DMS114 treated with DMSO at 0.1 percent for 48 hours (cell line): ENCODE data around the gene GREM1.

Experiments
- DNase-seq: peaks from one replicate; lab custom pipeline; 2025; ENCODE audit not compliant: unreplicated experiment; lab: John Stamatoyannopoulos, UW

The GREM1 gene

DNA sequence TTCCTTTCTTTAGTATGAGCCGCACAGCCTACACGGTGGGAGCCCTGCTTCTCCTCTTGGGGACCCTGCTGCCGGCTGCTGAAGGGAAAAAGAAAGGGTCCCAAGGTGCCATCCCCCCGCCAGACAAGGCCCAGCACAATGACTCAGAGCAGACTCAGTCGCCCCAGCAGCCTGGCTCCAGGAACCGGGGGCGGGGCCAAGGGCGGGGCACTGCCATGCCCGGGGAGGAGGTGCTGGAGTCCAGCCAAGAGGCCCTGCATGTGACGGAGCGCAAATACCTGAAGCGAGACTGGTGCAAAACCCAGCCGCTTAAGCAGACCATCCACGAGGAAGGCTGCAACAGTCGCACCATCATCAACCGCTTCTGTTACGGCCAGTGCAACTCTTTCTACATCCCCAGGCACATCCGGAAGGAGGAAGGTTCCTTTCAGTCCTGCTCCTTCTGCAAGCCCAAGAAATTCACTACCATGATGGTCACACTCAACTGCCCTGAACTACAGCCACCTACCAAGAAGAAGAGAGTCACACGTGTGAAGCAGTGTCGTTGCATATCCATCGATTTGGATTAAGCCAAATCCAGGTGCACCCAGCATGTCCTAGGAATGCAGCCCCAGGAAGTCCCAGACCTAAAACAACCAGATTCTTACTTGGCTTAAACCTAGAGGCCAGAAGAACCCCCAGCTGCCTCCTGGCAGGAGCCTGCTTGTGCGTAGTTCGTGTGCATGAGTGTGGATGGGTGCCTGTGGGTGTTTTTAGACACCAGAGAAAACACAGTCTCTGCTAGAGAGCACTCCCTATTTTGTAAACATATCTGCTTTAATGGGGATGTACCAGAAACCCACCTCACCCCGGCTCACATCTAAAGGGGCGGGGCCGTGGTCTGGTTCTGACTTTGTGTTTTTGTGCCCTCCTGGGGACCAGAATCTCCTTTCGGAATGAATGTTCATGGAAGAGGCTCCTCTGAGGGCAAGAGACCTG is 13.2 kb downstream of the GREM1 start:
- DNase-seq, result no peak

DNA sequence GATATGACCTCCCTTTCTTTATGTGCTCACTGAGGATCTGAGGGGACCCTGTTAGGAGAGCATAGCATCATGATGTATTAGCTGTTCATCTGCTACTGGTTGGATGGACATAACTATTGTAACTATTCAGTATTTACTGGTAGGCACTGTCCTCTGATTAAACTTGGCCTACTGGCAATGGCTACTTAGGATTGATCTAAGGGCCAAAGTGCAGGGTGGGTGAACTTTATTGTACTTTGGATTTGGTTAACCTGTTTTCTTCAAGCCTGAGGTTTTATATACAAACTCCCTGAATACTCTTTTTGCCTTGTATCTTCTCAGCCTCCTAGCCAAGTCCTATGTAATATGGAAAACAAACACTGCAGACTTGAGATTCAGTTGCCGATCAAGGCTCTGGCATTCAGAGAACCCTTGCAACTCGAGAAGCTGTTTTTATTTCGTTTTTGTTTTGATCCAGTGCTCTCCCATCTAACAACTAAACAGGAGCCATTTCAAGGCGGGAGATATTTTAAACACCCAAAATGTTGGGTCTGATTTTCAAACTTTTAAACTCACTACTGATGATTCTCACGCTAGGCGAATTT is 14.9 kb downstream of the GREM1 start:
- no peak for DNase-seq

DNA sequence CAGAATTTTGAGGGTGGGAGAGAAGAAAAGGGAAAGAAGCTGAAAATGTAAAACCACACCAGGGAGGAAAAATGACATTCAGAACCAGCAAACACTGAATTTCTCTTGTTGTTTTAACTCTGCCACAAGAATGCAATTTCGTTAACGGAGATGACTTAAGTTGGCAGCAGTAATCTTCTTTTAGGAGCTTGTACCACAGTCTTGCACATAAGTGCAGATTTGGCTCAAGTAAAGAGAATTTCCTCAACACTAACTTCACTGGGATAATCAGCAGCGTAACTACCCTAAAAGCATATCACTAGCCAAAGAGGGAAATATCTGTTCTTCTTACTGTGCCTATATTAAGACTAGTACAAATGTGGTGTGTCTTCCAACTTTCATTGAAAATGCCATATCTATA is 15.5 kb downstream of the GREM1 start:
- DNase-seq, result no peak

DNA sequence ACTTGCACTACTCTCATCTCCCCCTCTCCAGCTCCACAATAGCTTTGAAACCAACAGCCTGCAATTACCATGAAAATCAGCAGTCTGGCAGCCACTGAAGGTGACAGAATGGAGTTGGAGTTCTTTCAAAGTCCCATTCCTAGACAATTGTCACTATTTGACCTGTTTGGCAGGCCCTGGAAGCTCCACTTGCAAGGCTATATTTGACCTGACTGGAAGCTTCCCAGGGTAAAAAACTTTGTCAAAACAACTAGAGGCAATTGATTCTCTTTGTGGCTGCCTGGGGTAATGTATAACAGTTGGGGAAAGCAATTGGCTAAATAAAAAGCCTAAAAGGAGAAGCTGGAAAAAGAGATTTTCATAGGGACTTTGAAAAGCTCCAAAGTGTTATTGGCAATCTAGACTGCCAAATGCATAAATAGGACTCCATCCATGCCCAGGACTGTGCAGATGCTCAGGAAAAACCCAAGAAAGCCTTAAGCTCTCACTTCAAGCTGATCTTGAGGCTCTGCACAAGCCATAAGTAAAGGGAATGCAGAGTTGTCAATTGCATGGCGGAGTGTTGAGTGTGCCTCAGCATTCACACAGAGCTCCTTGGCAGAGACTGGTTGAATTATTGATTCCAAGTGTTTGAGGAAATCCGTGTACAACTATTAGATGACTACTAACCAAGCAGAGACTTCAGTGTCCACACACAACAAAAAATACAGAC is 18.3 kb downstream of the GREM1 start:
- no peak for DNase-seq

DNA sequence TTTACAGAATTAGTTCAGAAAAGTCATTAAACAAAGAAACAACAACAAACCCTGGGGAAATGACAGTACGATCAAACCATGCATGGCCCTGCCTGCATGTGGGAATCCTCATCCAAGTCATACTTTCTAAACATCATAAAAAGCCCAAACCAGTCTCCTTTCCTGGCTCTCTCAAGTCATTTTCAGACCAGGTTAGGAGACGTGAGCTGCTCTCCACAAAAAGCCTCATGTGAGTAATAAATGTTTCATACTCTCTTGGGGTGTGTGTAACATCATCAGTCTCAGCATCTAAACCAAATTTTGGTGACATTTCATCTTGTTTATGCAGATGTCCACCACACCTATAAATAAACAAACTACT is 18.9 kb downstream of the GREM1 start:
- no peak for DNase-seq

DNA sequence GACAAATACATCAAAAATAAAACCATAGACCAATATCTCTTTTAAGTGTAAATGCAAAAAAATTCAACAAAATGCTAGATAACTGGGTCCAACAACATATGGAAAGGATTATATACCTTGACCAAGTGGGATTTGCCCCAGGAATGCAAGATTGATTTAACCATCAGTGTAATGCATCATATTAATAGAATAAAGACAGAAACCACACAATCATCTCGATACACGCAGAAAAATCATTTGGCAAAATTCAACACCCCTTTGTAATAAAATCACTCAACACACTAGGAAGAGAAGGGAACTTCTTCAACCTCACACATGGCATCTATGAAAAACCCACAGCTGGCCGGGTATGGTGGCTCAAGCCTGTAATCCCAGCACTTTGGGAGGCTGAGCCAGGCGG is 19.5 kb downstream of the GREM1 start:
- DNase-seq, result no peak

DNA sequence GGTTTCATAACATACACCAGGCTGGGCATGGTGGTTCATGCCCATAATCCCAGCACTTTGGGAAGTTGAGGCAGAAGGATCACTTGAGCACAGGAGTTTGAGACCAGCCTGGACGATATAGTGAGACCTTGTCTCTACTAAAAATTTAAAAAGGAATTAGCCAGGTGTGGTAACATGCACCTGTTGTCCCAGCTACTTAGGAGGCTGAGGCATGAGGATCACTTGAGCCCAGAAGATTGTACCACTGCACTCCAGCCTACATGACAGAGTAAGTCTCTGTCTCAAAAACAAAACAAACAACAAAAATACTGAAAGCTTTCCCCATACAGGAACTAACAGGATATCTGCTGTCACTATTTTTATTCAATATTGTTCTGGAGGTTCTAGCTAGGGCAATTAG is 20.9 kb downstream of the GREM1 start:
- DNase-seq, result no peak

DNA sequence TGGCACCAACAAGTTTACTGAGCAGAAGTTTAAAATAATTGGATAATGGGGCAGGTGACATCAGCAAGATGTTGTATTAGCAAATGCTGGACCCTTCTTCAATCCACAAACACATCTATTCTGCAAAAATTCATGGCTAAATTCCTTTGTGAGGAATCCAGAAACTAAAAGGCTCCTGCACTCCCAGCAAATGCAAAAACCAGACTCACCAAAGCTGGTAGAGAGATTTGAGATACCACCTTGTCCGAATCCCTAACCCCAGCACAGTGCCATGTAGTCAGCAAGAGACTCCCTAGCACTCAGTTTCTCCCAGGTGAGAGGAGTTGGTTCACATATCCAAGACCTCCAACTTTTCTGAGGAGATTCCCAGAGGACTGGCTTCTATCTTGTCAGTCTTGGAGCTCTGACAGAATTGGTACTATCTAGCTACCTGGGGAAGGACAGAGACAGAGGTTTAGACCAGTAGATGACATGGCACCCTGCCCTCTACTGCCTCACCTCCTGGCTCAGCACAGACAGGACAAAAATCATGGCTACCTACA is 21.8 kb downstream of the GREM1 start:
- DNase-seq, result no peak

DNA sequence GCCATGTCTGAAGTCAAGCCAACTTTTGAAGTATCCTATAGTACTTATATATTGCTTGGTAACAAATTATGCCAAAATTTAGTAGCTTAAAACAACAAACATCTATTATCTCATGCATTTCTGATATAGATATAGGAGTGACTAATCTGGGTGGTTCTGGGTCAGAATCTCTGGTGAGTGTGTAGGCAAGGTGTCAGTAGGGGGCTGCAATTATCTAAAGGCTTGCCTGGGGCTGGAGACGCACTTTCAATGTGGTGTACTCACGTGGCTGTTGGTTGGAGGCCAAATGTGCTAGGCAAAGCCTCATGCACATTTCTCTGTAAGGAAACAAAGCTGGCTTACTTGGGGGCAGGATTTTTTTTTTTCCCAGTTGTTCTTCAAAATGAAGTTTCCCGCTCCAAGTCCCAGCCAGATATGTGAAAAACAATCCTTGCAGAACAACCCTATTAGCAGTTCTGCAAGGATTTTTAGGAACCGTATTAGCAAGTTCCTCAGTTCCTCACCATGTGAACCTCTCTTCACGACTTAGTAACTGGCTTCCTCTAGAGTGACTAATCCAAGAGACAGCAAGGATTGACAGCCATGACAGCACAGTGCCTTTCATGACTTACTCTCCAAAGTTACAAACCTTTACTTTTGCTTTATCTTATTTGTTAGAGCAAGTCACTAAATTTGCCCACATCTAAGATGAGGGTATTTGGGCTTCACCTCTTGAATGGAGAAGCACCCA is 25.8 kb downstream of the GREM1 start:
- DNase-seq, result no peak

DNA sequence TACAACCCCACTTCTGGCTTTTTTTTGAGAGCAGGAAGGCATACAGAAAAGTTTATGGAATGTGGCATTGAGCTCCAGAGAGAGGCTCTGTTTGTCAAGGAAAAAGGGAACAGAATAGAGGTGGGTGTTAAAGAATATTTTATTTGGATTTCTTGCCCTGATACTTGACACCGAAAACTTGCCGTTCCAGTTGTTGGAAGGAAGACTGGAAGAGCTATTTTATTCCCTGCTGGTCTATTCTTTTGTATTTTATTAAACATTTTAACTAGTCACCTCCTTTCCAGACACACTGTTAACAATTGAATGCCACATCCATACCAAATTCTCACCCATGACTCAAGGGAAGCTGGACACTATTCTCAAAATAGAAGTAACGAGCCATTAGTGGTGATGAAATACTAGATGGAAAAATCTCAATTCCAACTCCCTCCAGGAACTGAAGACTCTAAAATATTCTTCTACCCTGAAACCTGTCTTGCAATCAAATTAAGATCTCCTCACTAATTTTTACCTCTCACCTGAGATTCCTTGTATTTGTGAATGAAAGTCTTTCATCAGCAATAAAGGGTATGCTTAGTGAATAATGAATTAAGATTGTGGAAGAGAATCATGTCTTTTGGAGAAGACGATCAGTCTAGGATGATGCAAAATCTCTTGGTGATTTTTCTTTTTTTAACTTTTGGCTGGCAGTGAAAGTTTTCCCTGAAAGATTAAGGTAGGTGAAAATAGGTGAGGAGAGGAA is 28.5 kb downstream of the GREM1 start:
- no peak for DNase-seq

DNA sequence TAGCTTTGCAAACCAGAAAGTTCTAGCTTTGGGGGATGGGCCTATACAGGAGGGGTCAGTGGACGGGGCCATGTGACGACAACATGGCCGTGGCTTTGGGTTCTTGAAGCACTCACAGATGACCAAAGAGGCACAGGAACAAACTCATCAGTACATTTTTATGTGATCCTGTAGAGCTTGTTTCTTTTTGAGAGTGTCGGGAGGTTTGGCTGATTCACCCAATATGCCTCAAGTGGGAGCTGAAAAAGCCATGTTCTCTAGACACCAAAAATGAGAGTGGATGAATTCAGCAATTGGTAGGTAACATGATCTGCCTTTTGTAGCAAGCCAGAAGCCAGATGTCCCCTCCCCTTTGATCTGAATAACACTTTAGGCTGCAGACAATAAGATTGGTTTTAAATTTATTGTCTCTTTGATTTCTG is 30.1 kb downstream of the GREM1 start:
- no peak for DNase-seq

DNA sequence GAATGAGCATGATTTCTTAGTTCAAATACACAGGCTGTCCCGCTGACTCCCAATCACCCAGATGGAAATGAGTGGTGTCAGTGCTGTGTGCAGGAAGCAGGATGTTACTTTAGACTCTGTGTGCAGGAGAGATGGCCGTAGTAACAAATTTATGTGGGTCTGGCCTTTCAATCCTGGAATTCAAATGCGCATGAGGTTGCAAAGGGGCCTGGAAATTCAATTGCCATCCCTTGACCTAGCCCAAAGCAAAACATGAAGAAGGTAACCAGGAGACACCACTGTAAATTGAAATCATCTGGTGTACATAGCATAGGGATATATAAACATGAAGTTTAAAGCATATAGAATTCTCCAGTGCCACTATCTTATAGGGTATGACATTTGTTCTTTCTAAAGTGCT is 33.2 kb downstream of the GREM1 start:
- no peak for DNase-seq

DNA sequence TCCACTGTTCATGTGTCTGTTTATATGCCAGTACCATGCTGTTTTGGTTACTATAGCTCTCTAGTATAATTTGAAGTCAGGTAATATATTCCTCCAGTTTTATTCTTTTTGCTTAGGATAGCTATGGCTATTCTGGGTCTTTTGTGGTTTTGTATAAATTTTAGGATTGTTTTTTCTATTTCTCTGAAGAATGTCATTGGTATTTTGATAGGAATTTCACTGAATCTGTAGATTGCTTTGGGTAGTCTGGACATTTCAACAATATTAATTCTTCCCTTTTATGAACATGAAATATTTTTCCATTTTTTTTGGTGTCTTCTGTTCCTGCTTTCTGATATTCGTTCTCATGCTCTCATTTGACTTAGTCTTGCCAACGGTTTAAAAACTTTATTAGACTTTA is 39.6 kb downstream of the GREM1 start:
- no peak for DNase-seq

DNA sequence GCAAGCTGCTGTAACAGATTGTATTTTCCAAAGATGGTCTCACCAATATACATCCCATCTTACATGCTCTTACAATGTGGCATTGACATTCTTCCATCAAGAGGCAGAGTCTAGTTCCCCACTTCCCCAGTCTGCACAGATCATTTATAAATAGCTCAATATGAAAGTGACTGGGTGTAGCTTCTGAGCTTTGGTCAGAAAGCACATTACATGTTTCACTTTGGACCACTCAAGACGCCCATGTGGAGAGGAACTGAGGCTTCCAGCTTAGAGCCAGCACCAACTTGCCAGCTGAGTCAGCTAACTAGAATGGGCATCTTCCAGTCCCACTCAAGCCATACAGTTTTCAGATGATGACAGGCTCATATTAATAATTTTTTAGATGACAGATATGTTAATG is 45.5 kb downstream of the GREM1 start:
- no peak for DNase-seq

DNA sequence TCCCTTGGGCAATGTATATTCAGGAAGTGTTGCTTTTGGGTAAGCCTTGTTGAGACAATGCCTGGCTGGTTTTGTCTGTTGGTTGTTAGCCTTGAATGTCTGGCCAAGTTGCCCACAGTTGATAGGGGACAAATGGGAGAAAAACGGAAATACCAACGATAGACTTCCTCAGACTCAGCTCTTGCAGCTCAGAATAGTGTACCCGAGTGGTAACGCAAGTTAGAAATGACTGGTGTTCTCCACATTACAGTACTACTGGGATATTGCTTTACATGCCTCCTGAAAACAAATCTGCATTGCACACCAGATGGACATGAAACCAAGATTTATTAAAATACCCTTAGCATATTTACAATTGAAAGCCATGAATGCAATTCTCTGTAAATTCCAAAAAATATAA is 47.4 kb downstream of the GREM1 start:
- DNase-seq, result no peak

DNA sequence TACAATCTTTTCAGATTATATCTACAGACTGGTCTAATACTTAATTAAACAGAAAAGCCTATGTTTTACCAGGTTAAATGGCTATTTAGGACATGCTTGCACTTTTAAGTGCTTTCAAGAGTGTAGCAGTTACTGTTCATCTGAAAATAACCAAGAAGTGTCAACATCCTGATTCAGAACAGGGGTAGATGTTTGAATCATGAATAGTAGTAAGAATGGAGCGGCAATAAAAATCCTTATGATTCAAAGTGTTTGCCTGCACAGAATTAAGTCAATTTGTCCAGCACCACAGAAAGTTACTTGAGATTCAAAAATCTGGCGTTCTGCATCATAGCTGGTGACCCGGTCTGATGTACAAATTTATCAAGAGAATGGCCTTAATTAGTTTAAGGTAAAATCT is 48.3 kb downstream of the GREM1 start:
- no peak for DNase-seq

DNA sequence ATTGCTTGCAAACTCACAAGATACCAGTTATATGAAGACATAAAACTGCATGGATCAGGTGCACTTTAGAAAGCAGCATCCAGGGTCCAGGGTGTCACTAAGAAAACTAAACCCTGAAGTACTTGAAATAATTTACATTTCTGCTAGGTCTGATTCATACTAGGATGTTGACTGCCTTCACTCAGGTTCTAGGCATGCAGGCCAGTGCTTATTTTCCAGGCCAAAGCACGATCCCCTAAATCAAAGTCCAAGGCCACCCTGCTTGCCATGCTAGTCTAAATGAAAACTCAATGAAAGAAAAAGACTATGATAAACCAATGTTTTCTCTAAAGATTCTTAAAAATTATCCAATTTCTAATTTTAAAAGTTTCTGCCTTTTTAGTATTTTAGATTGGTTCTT is 49.4 kb downstream of the GREM1 start:
- DNase-seq, result no peak

DNA sequence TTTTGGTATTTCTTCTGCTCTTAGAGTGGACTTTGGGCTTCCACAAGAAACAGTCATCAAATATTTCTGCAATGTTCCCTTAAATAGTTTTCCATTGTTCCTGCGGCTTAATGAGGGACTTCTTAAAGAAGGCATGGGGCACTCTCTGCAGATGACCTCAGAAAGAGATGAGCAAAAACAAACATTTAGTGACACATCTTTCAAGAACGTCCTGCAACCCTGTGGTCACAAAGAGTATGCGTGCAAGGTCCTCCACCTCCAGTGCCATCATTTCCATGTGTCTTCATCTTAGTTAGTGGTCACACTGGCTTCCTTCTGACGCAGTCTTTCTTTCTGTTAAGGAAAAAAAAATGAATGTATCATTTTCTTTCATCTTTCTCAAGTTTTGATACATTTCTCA is 56.2 kb downstream of the GREM1 start:
- no peak for DNase-seq

DNA sequence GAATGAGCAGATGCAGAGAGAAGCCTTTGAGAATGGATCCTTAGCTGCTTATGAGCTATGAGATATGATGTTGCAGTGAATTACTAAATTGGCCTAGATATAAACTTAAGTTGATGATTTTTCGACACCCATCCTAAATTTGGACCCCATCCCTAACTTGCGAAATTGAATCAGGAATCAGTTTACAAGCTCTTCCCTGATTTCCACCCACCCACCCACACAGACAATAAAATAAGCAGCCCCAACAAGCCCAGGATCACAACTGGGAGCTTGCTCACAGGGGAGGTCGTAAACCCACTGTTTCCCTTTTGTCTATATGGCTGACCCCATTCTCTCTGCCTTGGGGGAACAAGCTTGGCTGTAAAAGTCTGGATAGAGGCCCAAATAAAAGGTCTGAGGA is 57.3 kb downstream of the GREM1 start:
- DNase-seq, result no peak

DNA sequence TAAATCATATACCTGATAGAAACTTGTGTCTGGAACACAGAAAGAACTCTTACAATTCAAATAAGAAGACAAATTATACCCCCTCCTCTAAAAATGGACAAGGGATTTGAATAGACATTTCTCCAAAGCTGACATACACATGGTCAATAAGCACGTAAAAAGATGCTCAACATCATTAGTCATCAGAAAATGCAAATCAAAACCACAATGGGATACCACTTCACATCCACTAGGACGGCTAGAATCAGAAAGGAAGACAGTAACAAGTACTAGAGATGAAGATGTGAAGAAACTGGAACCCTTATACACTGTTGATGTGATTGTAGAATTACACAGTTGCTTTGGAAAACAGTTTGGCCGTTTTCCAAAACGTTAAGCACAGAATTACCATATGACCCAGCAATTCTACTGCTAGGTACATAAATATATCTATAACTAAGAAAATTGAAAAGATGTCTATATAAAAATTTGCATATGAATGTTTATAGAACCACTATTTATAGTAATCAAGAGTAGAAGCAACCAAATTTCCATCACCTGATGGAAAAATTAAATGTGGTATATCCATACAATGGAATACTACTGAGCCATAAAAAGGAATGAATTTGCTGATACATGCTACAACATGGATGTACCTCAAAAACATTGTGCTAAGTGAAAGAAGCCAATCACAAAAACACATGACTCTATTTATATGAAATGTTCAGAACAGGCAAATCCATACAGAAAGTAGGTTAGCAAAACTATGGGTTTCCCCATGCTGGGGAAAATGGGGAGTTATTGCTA is 60.8 kb downstream of the GREM1 start:
- DNase-seq, result no peak
